Panc1 (cell line): ENCODE results near the gene PRC1. TPM values are rescaled to one million over a fixed set of nuclear protein-coding genes. Genes with fewer than 3 reads are reported as not detected.
"Not testable (repeated sequence)": the region's sequence is repeated elsewhere in the genome, so short reads cannot be mapped to it uniquely, and the experiment has no call there.

ENCODE experiments used
- ATAC-seq: fragments of 200-7000 bp; cut with Tn5 transposase; 2 replicates; pipeline ENCODE4 v1.9.1; 2020; ENCODE audit warnings: mild to moderate bottlenecking, moderate library complexity
- BruUV-seq: library from RNA; stranded (reverse); fragments of 400-500 nt; replicated peaks from 2 replicates; lab custom pipeline; 2021; lab: Mats Ljungman, UMichigan
- CTCF ChIA-PET: fragments of 300-600 bp; sonication (Branson Sonifier 250); formaldehyde crosslinking; loops from one replicate; lab custom pipeline; 2022; ENCODE audit warnings: antibody characterized with exemption; lab: Charles Lee
- POLR2A ChIA-PET: fragments of 300-600 bp; sonication (Branson Sonifier 250); formaldehyde crosslinking; loops from one replicate; lab custom pipeline; 2022; ENCODE audit warnings: antibody characterized with exemption; lab: Charles Lee
- DNase-seq: peaks from one replicate; pipeline ENCODE4 v3.0.0-alpha.2; 2010; ENCODE audit warnings: low read depth, low spot score
- H3K27ac ChIP-seq: 2 replicates; pipeline ENCODE4 v1.5.1; 2011; ENCODE audit warnings: mild to moderate bottlenecking, low read length, inconsistent platforms
- H3K27me3 ChIP-seq: fragments of 200-500 bp; sonication (Bioruptor generic); 2 replicates; pipeline ENCODE4 v1.6.0; 2014; ENCODE audit warnings: low read length, inconsistent platforms; ENCODE audit not compliant: control insufficient read depth, insufficient read depth
- H3K36me3 ChIP-seq: fragments of 200-500 bp; sonication (Bioruptor generic); 2 replicates; pipeline ENCODE4 v1.5.1; 2014; ENCODE audit warnings: inconsistent platforms, mild to moderate bottlenecking, low read length, moderate library complexity; ENCODE audit not compliant: control insufficient read depth, insufficient read depth
- H3K4me1 ChIP-seq: 2 replicates; pipeline ENCODE4 v1.5.1; 2011; ENCODE audit warnings: inconsistent platforms, mild to moderate bottlenecking, low read length, moderate library complexity; ENCODE audit not compliant: control insufficient read depth, insufficient read depth
- H3K4me3 ChIP-seq, 2 experiments: 2 replicates each; pipeline ENCODE4 v1.5.1; 2011 to 2012; ENCODE audit warnings: low read depth in 2 of 2, low read length in 2 of 2, mild to moderate bottlenecking in 2 of 2, inconsistent platforms in 1 of 2, moderate library complexity in 1 of 2
- H3K9me3 ChIP-seq: fragments of 200-500 bp; sonication (Bioruptor generic); 2 replicates; pipeline ENCODE4 v1.5.1; 2014; ENCODE audit warnings: low read depth, mild to moderate bottlenecking, inconsistent platforms, low read length, moderate library complexity; ENCODE audit not compliant: control insufficient read depth, insufficient read depth
- CTCF ChIP-seq: fragments of 450-650 bp; IDR thresholded peaks from 2 replicates; pipeline ENCODE4 v1.5.1; 2017; ENCODE audit warnings: mild to moderate bottlenecking
- POLR2AphosphoS5 ChIP-seq: IDR thresholded peaks from 2 replicates; pipeline ENCODE4 v1.6.1; 2012; ENCODE audit warnings: mild to moderate bottlenecking, low read depth, low read length, moderate library complexity
- REST ChIP-seq, 2 experiments: IDR thresholded peaks; 2 replicates each; pipeline ENCODE4 v1.6.1; 2011 to 2012; ENCODE audit warnings: low read depth in 2 of 2, control low read depth in 1 of 2, low read length in 1 of 2, mild to moderate bottlenecking in 1 of 2, moderate library complexity in 1 of 2; ENCODE audit not compliant: insufficient read depth in 1 of 2
- SIN3A ChIP-seq: IDR thresholded peaks from 2 replicates; pipeline ENCODE4 v1.6.1; 2012; ENCODE audit warnings: low read depth, mild to moderate bottlenecking, low read length, moderate library complexity, borderline replicate concordance; ENCODE audit not compliant: insufficient read depth
- TCF7L2 ChIP-seq: IDR thresholded peaks from 2 replicates; pipeline ENCODE4 v1.6.1; 2011; ENCODE audit warnings: mild to moderate bottlenecking, low read depth, low read length, inconsistent platforms
- in situ Hi-C: cut with HindIII; loops from 2 replicates; pipeline ENCODE4 v1.10.0; 2016; ENCODE audit warnings: low sequenced_read_pairs, low pct_unique_long_range_greater_than_20kb
- intact Hi-C: fragments of 100-400 bp; cut with micrococcal nuclease; formaldehyde crosslinking; loops from one replicate; pipeline ENCODE4 v1.10.0; 2022; ENCODE audit not compliant: unreplicated experiment
- total RNA-seq: library from RNA; stranded (reverse); gene quantifications from one replicate; pipeline ENCODE4 v1.2.1, GENCODE V29; 2021; ENCODE audit not compliant: unreplicated experiment

PRC1 gene
- total RNA-seq, 1 experiment from 2014 or later: 228 TPM

- ATAC-seq (no peak), DNase-seq (no peak)
- BruUV-seq: no TSS peak
- H3K9me3 ChIP-seq: no peaks in the 10 kb centered on the region
- POLR2A ChIA-PET: no interaction called here
- no peak overlapping the region for H3K27ac ChIP-seq
- H3K4me3 ChIP-seq: no peak overlapping the region
- peaks cover 6% of the 10 kb centered on the region; the same call in 1 of the 2 replicates for H3K4me1 ChIP-seq
- TF ChIP-seq TCF7L2: no peak
- no peak for TF ChIP-seq REST (IDR thresholded peaks at IDR 0.05; ENCODE audit: insufficient read depth in 1 of 2, low read depth in 2 of 2, low read length in 1 of 2)
- no peak for TF ChIP-seq CTCF
- TF ChIP-seq POLR2AphosphoS5: no peak
- TF ChIP-seq SIN3A: no peak
- in situ Hi-C loops (no loop called here), intact Hi-C loops (no loop called here)
- H3K36me3 ChIP-seq: peaks cover 7% of the 10 kb centered on the region; the same call in 1 of the 2 replicates
- H3K27me3 ChIP-seq: no peaks in the 10 kb centered on the region
- CTCF ChIA-PET: no interaction called here
Measured at GRCh38 chr15:91017716-91018115, 23.4 kb upstream of the PRC1 start.

- BruUV-seq, CTCF ChIA-PET, H3K4me3 ChIP-seq, H3K9me3 ChIP-seq, in situ Hi-C loops, intact Hi-C loops, ATAC-seq, H3K27ac ChIP-seq, DNase-seq, H3K4me1 ChIP-seq, H3K27me3 ChIP-seq, H3K36me3 ChIP-seq, POLR2A ChIA-PET: not testable (repeated sequence)
Measured at GRCh38 chr15:91013701-91014100, 19.4 kb upstream of the PRC1 start.

- Histone ChIP-seq H3K27ac (no peak overlapping the region), H3K4me3 (no peak overlapping the region), H3K4me1 (no peaks in the 10 kb centered on the region), H3K27me3 (no peaks in the 10 kb centered on the region), H3K36me3 (no peaks in the 10 kb centered on the region), H3K9me3 (no peaks in the 10 kb centered on the region)
- DNase-seq (no peak), ATAC-seq (no peak)
- in situ Hi-C loops: no loop called here
- ChIA-PET POLR2A (no interaction called here), CTCF (no interaction called here)
- BruUV-seq: no TSS peak
- no peak for TF ChIP-seq CTCF
- TF ChIP-seq POLR2AphosphoS5: no peak
- TF ChIP-seq REST (IDR thresholded peaks at IDR 0.05; ENCODE audit: insufficient read depth in 1 of 2, low read depth in 2 of 2, low read length in 1 of 2): no peak
- TF ChIP-seq SIN3A: no peak
- TF ChIP-seq TCF7L2: no peak
- intact Hi-C loops: no loop called here
Measured at GRCh38 chr15:91007266-91007665, 12.9 kb upstream of the PRC1 start.
